Measurements from ENCODE around the gene PGGT1B.
"Not testable (repeated sequence)": the region's sequence is repeated elsewhere in the genome, so short reads cannot be mapped to it uniquely, and the experiment has no call there.

Gene PGGT1B

GRCh38 chr5:115257981-115258380 lies 4.7 kb downstream of the PGGT1B start:
- Histone ChIP-seq H2AFZ (ENCODE audit: low read depth, low read length, severe bottlenecking) (no peak overlapping the region), H3K9ac (ENCODE audit: low read length) (no peak overlapping the region), H3K9me3 (ENCODE audit: insufficient read depth, low read length) (no peaks in the 10 kb centered on the region), H4K20me1 (ENCODE audit: low read depth, low read length) (peaks cover 5% of the 10 kb centered on the region; the same call in 1 of the 2 replicates), H3K79me2 (ENCODE audit: insufficient read depth, low read length) (peaks cover 92% of the 10 kb centered on the region), H3K36me3 (ENCODE audit: low read length) (no peaks in the 10 kb centered on the region), H3K4me3 (ENCODE audit: insufficient read depth, low read length, poor library complexity, severe bottlenecking) (no peak overlapping the region), H3K27ac (ENCODE audit: low read depth, low read length) (no peak overlapping the region), H3K27me3 (ENCODE audit: low read length) (no peaks in the 10 kb centered on the region), H3F3A (ENCODE audit: insufficient read depth) (peaks cover 3% of the 10 kb centered on the region; the same call in 1 of the 2 replicates), H3K9me2 (replicated peaks; ENCODE audit: insufficient read depth, low read length) (no peaks in the 10 kb centered on the region), H3K4me2 (ENCODE audit: low read depth, low read length, poor library complexity, severe bottlenecking) (no peak overlapping the region)
- TF ChIP-seq EZH2phosphoT487 (conservative IDR thresholded peaks at IDR 0.05; ENCODE audit: low read length) (no peak), CTCF (IDR thresholded peaks at IDR 0.05; ENCODE audit: insufficient read depth, low read length, poor library complexity, severe bottlenecking) (no peak)

DNA sequence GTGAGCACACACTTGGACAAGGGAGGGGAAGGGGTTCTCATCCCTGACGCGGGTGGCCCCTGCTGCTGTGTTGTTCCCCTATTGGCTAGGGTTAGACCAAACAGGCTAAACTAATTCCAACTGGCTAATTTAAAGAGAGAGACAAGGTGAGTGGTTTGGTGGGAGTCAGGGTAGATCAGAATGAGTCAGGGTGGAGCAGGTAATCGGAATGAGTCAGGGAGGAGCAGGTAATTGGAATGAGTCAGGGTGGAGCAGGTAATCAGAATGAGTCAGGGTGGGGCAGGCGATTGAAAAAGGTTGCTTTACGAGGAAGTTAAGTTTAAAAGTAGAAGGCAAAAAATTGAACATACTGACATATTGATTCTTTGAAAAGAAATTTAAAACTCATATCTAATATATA lies 13.3 kb downstream of the PGGT1B start:
- H3K9me2 ChIP-seq (replicated peaks; ENCODE audit: insufficient read depth, low read length); H2AFZ ChIP-seq (ENCODE audit: low read depth, low read length, severe bottlenecking); H3K9me3 ChIP-seq (ENCODE audit: insufficient read depth, low read length); H3K27me3 ChIP-seq (ENCODE audit: low read length); H3K4me3 ChIP-seq (ENCODE audit: insufficient read depth, low read length, poor library complexity, severe bottlenecking); H3K4me2 ChIP-seq (ENCODE audit: low read depth, low read length, poor library complexity, severe bottlenecking); H3K27ac ChIP-seq (ENCODE audit: low read depth, low read length); H3K9ac ChIP-seq (ENCODE audit: low read length); H3K36me3 ChIP-seq (ENCODE audit: low read length): not testable (repeated sequence)
- peaks cover 17% of the 10 kb centered on the region; the same call in 1 of the 2 replicates for H3F3A ChIP-seq (ENCODE audit: insufficient read depth)
- peaks cover 15% of the 10 kb centered on the region; the same call in 1 of the 2 replicates for H4K20me1 ChIP-seq (ENCODE audit: low read depth, low read length)
- H3K79me2 ChIP-seq (ENCODE audit: insufficient read depth, low read length): peaks cover 53% of the 10 kb centered on the region

DNA sequence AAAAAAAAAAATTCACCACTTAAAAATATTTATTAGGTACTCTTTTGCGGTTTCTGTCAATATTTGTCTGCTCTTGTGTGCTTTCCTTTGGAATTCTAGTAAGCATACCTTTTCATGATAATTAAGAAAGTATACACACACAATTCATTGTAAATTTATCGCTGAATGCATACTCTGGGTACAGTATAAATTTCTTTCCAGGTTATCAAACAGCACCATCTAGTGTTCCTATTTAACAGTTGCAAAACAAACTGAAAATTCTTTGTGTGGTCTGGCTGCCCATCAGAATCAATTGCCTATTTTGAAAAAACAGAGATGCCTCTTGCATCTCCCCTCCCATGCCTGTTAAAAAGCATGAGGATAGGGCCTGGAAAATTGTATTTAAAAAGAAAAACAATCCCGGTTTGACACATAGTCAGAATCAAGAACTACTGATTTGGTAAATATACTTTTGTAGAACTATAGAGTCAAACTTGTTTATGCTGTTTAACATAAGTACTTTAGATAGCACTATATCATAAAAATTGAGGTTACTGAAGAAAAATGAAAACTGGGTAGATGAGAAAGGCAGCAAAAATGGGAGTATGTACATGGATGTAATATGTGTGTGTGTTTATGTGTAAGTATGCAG lies 16.2 kb downstream of the PGGT1B start:
- Histone ChIP-seq H3K9ac (ENCODE audit: low read length) (no peak overlapping the region), H3K27ac (ENCODE audit: low read depth, low read length) (no peak overlapping the region), H3K4me3 (ENCODE audit: insufficient read depth, low read length, poor library complexity, severe bottlenecking) (no peak overlapping the region), H4K20me1 (ENCODE audit: low read depth, low read length) (peaks cover 15% of the 10 kb centered on the region; the same call in 1 of the 2 replicates), H3K9me2 (replicated peaks; ENCODE audit: insufficient read depth, low read length) (no peaks in the 10 kb centered on the region), H2AFZ (ENCODE audit: low read depth, low read length, severe bottlenecking) (no peak overlapping the region), H3K79me2 (ENCODE audit: insufficient read depth, low read length) (peaks cover 25% of the 10 kb centered on the region), H3K36me3 (ENCODE audit: low read length) (peaks cover 3% of the 10 kb centered on the region; the same call in 1 of the 2 replicates), H3K9me3 (ENCODE audit: insufficient read depth, low read length) (no peaks in the 10 kb centered on the region), H3K27me3 (ENCODE audit: low read length) (no peaks in the 10 kb centered on the region), H3F3A (ENCODE audit: insufficient read depth) (peaks cover 17% of the 10 kb centered on the region; the same call in 1 of the 2 replicates), H3K4me2 (ENCODE audit: low read depth, low read length, poor library complexity, severe bottlenecking) (no peak overlapping the region)
- TF ChIP-seq CTCF (IDR thresholded peaks at IDR 0.05; ENCODE audit: insufficient read depth, low read length, poor library complexity, severe bottlenecking): peak; percentile 52
- no peak for TF ChIP-seq EZH2phosphoT487 (conservative IDR thresholded peaks at IDR 0.05; ENCODE audit: low read length)

GRCh38 chr5:115243412-115243811 lies 19.3 kb downstream of the PGGT1B start:
- Histone ChIP-seq H3K9me2 (replicated peaks; ENCODE audit: insufficient read depth, low read length) (no peaks in the 10 kb centered on the region), H3K79me2 (ENCODE audit: insufficient read depth, low read length) (peaks cover 14% of the 10 kb centered on the region; the same call in 1 of the 2 replicates), H3K9ac (ENCODE audit: low read length) (no peak overlapping the region), H4K20me1 (ENCODE audit: low read depth, low read length) (peaks cover 15% of the 10 kb centered on the region; the same call in 1 of the 2 replicates), H3F3A (ENCODE audit: insufficient read depth) (peaks cover 16% of the 10 kb centered on the region; the same call in 1 of the 2 replicates), H3K4me2 (ENCODE audit: low read depth, low read length, poor library complexity, severe bottlenecking) (no peak overlapping the region), H3K36me3 (ENCODE audit: low read length) (peaks cover 9% of the 10 kb centered on the region; the same call in 1 of the 2 replicates), H2AFZ (ENCODE audit: low read depth, low read length, severe bottlenecking) (no peak overlapping the region), H3K27ac (ENCODE audit: low read depth, low read length) (no peak overlapping the region), H3K9me3 (ENCODE audit: insufficient read depth, low read length) (no peaks in the 10 kb centered on the region), H3K27me3 (ENCODE audit: low read length) (no peaks in the 10 kb centered on the region), H3K4me3 (ENCODE audit: insufficient read depth, low read length, poor library complexity, severe bottlenecking) (no peak overlapping the region)
- TF ChIP-seq EZH2phosphoT487 (conservative IDR thresholded peaks at IDR 0.05; ENCODE audit: low read length) (no peak), CTCF (IDR thresholded peaks at IDR 0.05; ENCODE audit: insufficient read depth, low read length, poor library complexity, severe bottlenecking) (no peak)

Data from SU-DHL-6 (cell line).